Natural killer cell (primary cell): Measurements from ENCODE around the gene ZDHHC13. TPM values are rescaled to one million over a fixed set of nuclear protein-coding genes. Genes with fewer than 3 reads are reported as not detected.

Source experiments
- ATAC-seq, 3 donors: fragments of 150-1000 bp in 2 of 3; fragments of 200-7000 bp in 1 of 3; cut with Tn5 transposase; 1 replicate in 1 of 3; 2 replicates in 2 of 3; pipeline ENCODE4 v1.10.0; 2021; ENCODE audit warnings: mild to moderate bottlenecking in 2 of 3, moderate library complexity in 2 of 3
- DNase-seq, 2 donors: peaks; one replicate each; pipeline versions ENCODE4 v3.0.0 to v3.0.0-alpha.2; 2013 to 2021; ENCODE audit warnings: mixed read lengths in 1 of 2
- H3K27ac ChIP-seq: one replicate; pipeline ENCODE4 v1.5.1; 2013; ENCODE audit warnings: mild to moderate bottlenecking, low read length
- H3K27me3 ChIP-seq: one replicate; pipeline ENCODE4 v1.6.1; 2013; ENCODE audit warnings: low read length; ENCODE audit not compliant: control insufficient read depth, insufficient read depth
- H3K36me3 ChIP-seq: one replicate; pipeline ENCODE4 v1.6.1; 2013; ENCODE audit warnings: low read length; ENCODE audit not compliant: control insufficient read depth, insufficient read depth
- H3K4me1 ChIP-seq: one replicate; pipeline ENCODE4 v1.6.1; 2013; ENCODE audit warnings: low read length; ENCODE audit not compliant: control insufficient read depth, insufficient read depth
- H3K4me3 ChIP-seq: one replicate; pipeline ENCODE4 v1.5.1; 2013; ENCODE audit warnings: low read length
- H3K9me3 ChIP-seq: one replicate; pipeline ENCODE4 v1.6.1; 2013; ENCODE audit warnings: low read length; ENCODE audit not compliant: control insufficient read depth, insufficient read depth
- H3K27ac Mint-ChIP-seq, 2 donors: one replicate each; pipeline ENCODE4 v1.8.0; 2022; ENCODE audit warnings: mild to moderate bottlenecking in 2 of 2, mixed read lengths in 2 of 2, moderate library complexity in 1 of 2
- H3K27me3 Mint-ChIP-seq, 2 donors: one replicate each; pipeline ENCODE4 v1.8.0; 2022; ENCODE audit warnings: low read depth in 2 of 2, mixed read lengths in 2 of 2
- H3K36me3 Mint-ChIP-seq: one replicate; pipeline ENCODE4 v1.8.0; 2022; ENCODE audit warnings: mixed read lengths
- H3K4me1 Mint-ChIP-seq, 2 donors: one replicate each; pipeline ENCODE4 v1.8.0; 2022; ENCODE audit warnings: mixed read lengths in 2 of 2
- H3K4me3 Mint-ChIP-seq: one replicate; pipeline ENCODE4 v1.8.0; 2022; ENCODE audit warnings: mild to moderate bottlenecking, moderate library complexity, mixed read lengths
- H3K9me3 Mint-ChIP-seq, 2 donors: one replicate each; pipeline ENCODE4 v1.8.0; 2022; ENCODE audit warnings: mixed read lengths in 2 of 2
- WGBS: methylation state at CpG from one replicate; pipeline ENCODE4 v1.1.7; 2013; ENCODE audit warnings: missing lambda C conversion rate; ENCODE audit not compliant: insufficient coverage; 5-methylcytosine and 5-hydroxymethylcytosine counted together
- intact Hi-C: fragments of 100-400 bp; cut with micrococcal nuclease; formaldehyde crosslinking; loops from one replicate; pipeline ENCODE4 v1.14.2; 2022
- total RNA-seq, 4 donors: library from RNA; stranded (reverse); fragments of 120-200 nt in 1 of 4; gene quantifications; one replicate each; pipeline versions ENCODE4 v1.2.3 to v1.2.4, GENCODE V29; 2013 to 2022
- TF ChIP-seq, protein P1 (sequence below): fragments of 200-600 bp; IDR thresholded peaks from one replicate; pipeline ENCODE4 v1.8.0; 2022; ENCODE audit warnings: antibody characterized with exemption

The ZDHHC13 gene
- total RNA-seq, 3 donors from 2014 or later (not counting 1 experiment from before 2014, with no cell fraction given) = 13.3 to 17.4 (median 13.5) TPM

GRCh38 chr11:19102521-19102900 lies 14.5 kb upstream of the ZDHHC13 start:
- ATAC-seq = no peak
- no peak overlapping the region for H3K27ac Mint-ChIP-seq
- H3K9me3 Mint-ChIP-seq = peaks cover 0 to 3% of the 10 kb centered on the region in 2 donors
- Histone ChIP-seq H3K4me1 (no peaks in the 10 kb centered on the region), H3K4me3 (no peak overlapping the region), H3K27me3 (no peaks in the 10 kb centered on the region), H3K27ac (no peak overlapping the region), H3K36me3 (no peaks in the 10 kb centered on the region), H3K9me3 (no peaks in the 10 kb centered on the region)
- H3K4me1 Mint-ChIP-seq = no peaks in the 10 kb centered on the region
- TF ChIP-seq, protein P1, sequence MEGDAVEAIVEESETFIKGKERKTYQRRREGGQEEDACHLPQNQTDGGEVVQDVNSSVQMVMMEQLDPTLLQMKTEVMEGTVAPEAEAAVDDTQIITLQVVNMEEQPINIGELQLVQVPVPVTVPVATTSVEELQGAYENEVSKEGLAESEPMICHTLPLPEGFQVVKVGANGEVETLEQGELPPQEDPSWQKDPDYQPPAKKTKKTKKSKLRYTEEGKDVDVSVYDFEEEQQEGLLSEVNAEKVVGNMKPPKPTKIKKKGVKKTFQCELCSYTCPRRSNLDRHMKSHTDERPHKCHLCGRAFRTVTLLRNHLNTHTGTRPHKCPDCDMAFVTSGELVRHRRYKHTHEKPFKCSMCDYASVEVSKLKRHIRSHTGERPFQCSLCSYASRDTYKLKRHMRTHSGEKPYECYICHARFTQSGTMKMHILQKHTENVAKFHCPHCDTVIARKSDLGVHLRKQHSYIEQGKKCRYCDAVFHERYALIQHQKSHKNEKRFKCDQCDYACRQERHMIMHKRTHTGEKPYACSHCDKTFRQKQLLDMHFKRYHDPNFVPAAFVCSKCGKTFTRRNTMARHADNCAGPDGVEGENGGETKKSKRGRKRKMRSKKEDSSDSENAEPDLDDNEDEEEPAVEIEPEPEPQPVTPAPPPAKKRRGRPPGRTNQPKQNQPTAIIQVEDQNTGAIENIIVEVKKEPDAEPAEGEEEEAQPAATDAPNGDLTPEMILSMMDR = no peak
- DNase-seq = no peak
- H3K27me3 Mint-ChIP-seq = peaks cover 36 to 37% of the 10 kb centered on the region in 2 donors
- H3K4me3 Mint-ChIP-seq = no peak overlapping the region
- 60% methylated on average over 1 of the region's 1 CpG for WGBS
- intact Hi-C loops = no loop called here
- H3K36me3 Mint-ChIP-seq = no peaks in the 10 kb centered on the region

GRCh38 chr11:19105011-19105410 lies 12.0 kb upstream of the ZDHHC13 start:
- TF ChIP-seq, protein P1 = no peak
- Histone ChIP-seq H3K4me1 (no peaks in the 10 kb centered on the region), H3K4me3 (no peak overlapping the region), H3K27ac (no peak overlapping the region), H3K9me3 (no peaks in the 10 kb centered on the region), H3K27me3 (no peaks in the 10 kb centered on the region), H3K36me3 (no peaks in the 10 kb centered on the region)
- H3K27me3 Mint-ChIP-seq = peaks cover 23 to 26% of the 10 kb centered on the region in 2 donors
- H3K9me3 Mint-ChIP-seq = peaks cover 0 to 3% of the 10 kb centered on the region in 2 donors
- no peak for DNase-seq
- ATAC-seq = no peak
- WGBS = 100% methylated on average over 1 of the region's 1 CpG
- intact Hi-C loops = no loop called here
- no peak overlapping the region for H3K27ac Mint-ChIP-seq
- H3K4me3 Mint-ChIP-seq = no peak overlapping the region
- no peaks in the 10 kb centered on the region for H3K4me1 Mint-ChIP-seq
- H3K36me3 Mint-ChIP-seq = no peaks in the 10 kb centered on the region

DNA sequence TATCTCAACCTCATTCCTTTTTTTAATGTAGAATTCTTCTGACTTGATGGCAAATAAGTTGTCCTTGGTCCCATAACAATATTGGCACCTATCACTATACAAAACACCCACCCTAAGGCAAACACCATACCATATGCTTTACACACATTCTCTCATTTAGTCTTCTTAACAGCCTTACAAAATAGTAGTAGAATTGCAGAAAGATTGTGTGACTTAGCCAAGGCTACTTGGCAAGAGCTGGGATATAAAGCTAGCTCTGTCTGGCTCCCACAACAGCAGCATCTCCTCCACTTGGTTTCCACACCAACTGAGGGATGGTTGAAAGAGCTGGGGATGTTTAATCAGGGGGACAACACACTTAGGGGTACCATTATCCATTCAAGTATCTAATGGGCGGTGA lies 9.8 kb upstream of the ZDHHC13 start:
- Mint-ChIP-seq H3K27ac (no peak overlapping the region), H3K4me1 (no peaks in the 10 kb centered on the region), H3K36me3 (no peaks in the 10 kb centered on the region), H3K4me3 (no peak overlapping the region), H3K27me3 (peaks cover 11 to 15% of the 10 kb centered on the region in 2 donors), H3K9me3 (no peaks in the 10 kb centered on the region)
- no peaks in the 10 kb centered on the region for H3K4me1 ChIP-seq
- H3K27ac ChIP-seq = no peak overlapping the region
- no peaks in the 10 kb centered on the region for H3K27me3 ChIP-seq
- WGBS = 94% methylated on average over 1 of the region's 1 CpG
- no peak for ATAC-seq
- intact Hi-C loops = no loop called here
- TF ChIP-seq, protein P1 = no peak
- H3K36me3 ChIP-seq = no peaks in the 10 kb centered on the region
- H3K9me3 ChIP-seq = no peaks in the 10 kb centered on the region
- DNase-seq = no peak
- H3K4me3 ChIP-seq = no peak overlapping the region

DNA sequence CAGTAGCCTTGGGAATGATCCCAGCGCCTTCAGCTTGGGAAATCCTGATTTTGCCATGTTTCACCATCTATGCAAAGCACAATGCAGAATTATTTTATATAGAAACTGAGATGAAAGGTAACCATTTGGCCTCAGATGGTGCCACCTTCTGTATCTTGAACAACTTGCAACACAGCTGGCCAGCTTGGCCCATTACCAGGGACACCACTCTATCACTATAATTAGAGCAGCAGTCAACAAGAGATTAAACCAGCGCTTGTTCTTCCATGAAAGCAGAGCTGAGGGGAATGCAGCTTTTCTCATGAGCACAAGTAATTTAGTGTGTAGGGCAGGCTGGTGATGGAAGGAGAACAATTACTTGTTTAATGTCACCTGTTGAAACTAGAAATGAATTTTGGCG lies 6.7 kb upstream of the ZDHHC13 start:
- Histone ChIP-seq H3K36me3 (no peaks in the 10 kb centered on the region), H3K4me1 (no peaks in the 10 kb centered on the region), H3K4me3 (no peak overlapping the region), H3K27me3 (no peaks in the 10 kb centered on the region), H3K27ac (no peak overlapping the region), H3K9me3 (no peaks in the 10 kb centered on the region)
- no peak for DNase-seq
- Mint-ChIP-seq H3K36me3 (no peaks in the 10 kb centered on the region), H3K4me3 (no peak overlapping the region), H3K27me3 (peaks cover 8 to 9% of the 10 kb centered on the region in 2 donors), H3K4me1 (no peaks in the 10 kb centered on the region), H3K27ac (no peak overlapping the region), H3K9me3 (no peaks in the 10 kb centered on the region)
- WGBS = 96% methylated on average over 3 of the region's 3 CpGs
- intact Hi-C loops = no loop called here
- TF ChIP-seq, protein P1 = no peak
- no peak for ATAC-seq
